H9 (cell line): ENCODE measurements around the gene HS2ST1. TPM values are rescaled to one million over a fixed set of nuclear protein-coding genes. Genes with fewer than 3 reads are reported as not detected.

Experiments
- DNase-seq: peaks from one replicate; pipeline ENCODE4 v3.0.0-alpha.2; 2017
- H2AFZ ChIP-seq: one replicate; pipeline ENCODE4 v1.6.1; 2013; ENCODE audit warnings: mild to moderate bottlenecking, low read length, control low read depth, moderate library complexity
- H2AK5ac ChIP-seq: 2 replicates; pipeline ENCODE4 v1.6.1; 2013; ENCODE audit warnings: low read length, control low read depth, mixed read lengths; ENCODE audit not compliant: insufficient read length
- H2BK120ac ChIP-seq: one replicate; pipeline ENCODE4 v1.6.1; 2013; ENCODE audit warnings: low read depth, mild to moderate bottlenecking, low read length, control low read depth, inconsistent platforms; ENCODE audit not compliant: poor library complexity, severe bottlenecking
- H2BK12ac ChIP-seq: 2 replicates; pipeline ENCODE4 v1.6.1; 2013; ENCODE audit warnings: low read length, control low read depth, mixed read lengths, low read depth; ENCODE audit not compliant: insufficient read length
- H2BK15ac ChIP-seq: 2 replicates; pipeline ENCODE4 v1.6.1; 2013; ENCODE audit warnings: low read depth, low read length, control low read depth
- H2BK20ac ChIP-seq: one replicate; pipeline ENCODE4 v1.6.1; 2013; ENCODE audit warnings: low read depth, mild to moderate bottlenecking, low read length, control low read depth, inconsistent platforms; ENCODE audit not compliant: poor library complexity, severe bottlenecking
- H2BK5ac ChIP-seq: 2 replicates; pipeline ENCODE4 v1.6.1; 2013; ENCODE audit warnings: low read length, control low read depth, mixed read lengths; ENCODE audit not compliant: insufficient read length
- H3K14ac ChIP-seq: 2 replicates; pipeline ENCODE4 v1.6.1; 2013; ENCODE audit warnings: low read length, control low read depth; ENCODE audit not compliant: insufficient read depth
- H3K18ac ChIP-seq: 2 replicates; pipeline ENCODE4 v1.6.1; 2013; ENCODE audit warnings: low read depth, mild to moderate bottlenecking, mixed read lengths, low read length, control low read depth; ENCODE audit not compliant: insufficient read length
- H3K23ac ChIP-seq: 2 replicates; pipeline ENCODE4 v1.6.1; 2013; ENCODE audit warnings: low read length, control low read depth, mixed read lengths, low read depth; ENCODE audit not compliant: insufficient read length
- H3K23me2 ChIP-seq: 2 replicates; pipeline ENCODE4 v1.6.1; 2013; ENCODE audit warnings: low read depth, mild to moderate bottlenecking, mixed read lengths, low read length, control low read depth; ENCODE audit not compliant: insufficient read length, poor library complexity, severe bottlenecking
- H3K27ac ChIP-seq: 2 replicates; pipeline ENCODE4 v1.5.1; 2013; ENCODE audit warnings: low read length, control low read depth, mixed read lengths, low read depth; ENCODE audit not compliant: insufficient read length
- H3K27me3 ChIP-seq: 2 replicates; pipeline ENCODE4 v1.6.1; 2013; ENCODE audit warnings: low read length, control low read depth, inconsistent platforms; ENCODE audit not compliant: insufficient read depth
- H3K4ac ChIP-seq: 2 replicates; pipeline ENCODE4 v1.6.1; 2013; ENCODE audit warnings: low read depth, mild to moderate bottlenecking, control low read depth, inconsistent platforms, low read length, moderate library complexity
- H3K4me1 ChIP-seq: 2 replicates; pipeline ENCODE4 v1.6.1; 2013; ENCODE audit warnings: low read length, control low read depth, inconsistent platforms; ENCODE audit not compliant: insufficient read depth
- H3K4me2 ChIP-seq: 2 replicates; pipeline ENCODE4 v1.6.1; 2013; ENCODE audit warnings: low read length, control low read depth, mixed read lengths; ENCODE audit not compliant: insufficient read length, insufficient read depth
- H3K56ac ChIP-seq: 2 replicates; pipeline ENCODE4 v1.6.1; 2013; ENCODE audit warnings: low read depth, mild to moderate bottlenecking, mixed read lengths, low read length, control low read depth; ENCODE audit not compliant: insufficient read length
- H3K79me1 ChIP-seq: 2 replicates; pipeline ENCODE4 v1.6.1; 2013; ENCODE audit warnings: low read depth, mild to moderate bottlenecking, moderate library complexity, low read length, control low read depth, inconsistent platforms; ENCODE audit not compliant: insufficient read depth, poor library complexity, severe bottlenecking
- H3K79me2 ChIP-seq: 2 replicates; pipeline ENCODE4 v1.6.1; 2013; ENCODE audit warnings: low read length, control low read depth, inconsistent platforms; ENCODE audit not compliant: insufficient read depth
- H3K9ac ChIP-seq: 2 replicates; pipeline ENCODE4 v1.6.1; 2013; ENCODE audit warnings: low read length, control low read depth, mixed read lengths; ENCODE audit not compliant: insufficient read length; ENCODE audit errors: extremely low read depth
- H3K9me3 ChIP-seq: one replicate; pipeline ENCODE4 v1.6.1; 2013; ENCODE audit warnings: low read depth, low read length, inconsistent platforms; ENCODE audit not compliant: control insufficient read depth
- H3T11ph ChIP-seq: one replicate; pipeline ENCODE4 v1.6.1; 2013; ENCODE audit warnings: mild to moderate bottlenecking, low read length, control low read depth, inconsistent platforms
- H4K20me1 ChIP-seq: one replicate; pipeline ENCODE4 v1.6.1; 2013; ENCODE audit not compliant: control insufficient read depth, insufficient read length, insufficient read depth
- H4K5ac ChIP-seq: 2 replicates; pipeline ENCODE4 v1.6.1; 2013; ENCODE audit warnings: low read depth, mild to moderate bottlenecking, mixed read lengths, low read length, control low read depth; ENCODE audit not compliant: insufficient read length
- H4K8ac ChIP-seq: replicated peaks from 2 replicates; pipeline ENCODE4 v1.6.1; 2013; ENCODE audit warnings: low read length, control low read depth, mixed read lengths, low read depth; ENCODE audit not compliant: insufficient read length
- H4K91ac ChIP-seq: 2 replicates; pipeline ENCODE4 v1.6.1; 2013; ENCODE audit warnings: low read depth, mild to moderate bottlenecking, moderate library complexity, mixed read lengths, low read length, control low read depth; ENCODE audit not compliant: insufficient read length
- H3K27ac Mint-ChIP-seq, 3 experiments: 2 replicates in 2 of 3; 3 replicates in 1 of 3; pipeline ENCODE4 v1.8.0; 2020 to 2021; ENCODE audit warnings: mixed read lengths in 3 of 3, mild to moderate bottlenecking in 1 of 3, moderate library complexity in 1 of 3
- H3K27me3 Mint-ChIP-seq: 2 replicates; pipeline ENCODE4 v1.8.0; 2021; ENCODE audit warnings: low read depth, mild to moderate bottlenecking, moderate library complexity, mixed read lengths
- H3K36me3 Mint-ChIP-seq, 3 experiments: 2 replicates in 2 of 3; 3 replicates in 1 of 3; pipeline ENCODE4 v1.8.0; 2020 to 2021; ENCODE audit warnings: low read depth in 3 of 3, mixed read lengths in 3 of 3; ENCODE audit not compliant: insufficient read depth in 1 of 3
- H3K4me1 Mint-ChIP-seq, 2 experiments: 2 replicates each; pipeline ENCODE4 v1.8.0; 2020; ENCODE audit warnings: mixed read lengths in 2 of 2
- H3K4me3 Mint-ChIP-seq, 2 experiments: 2 replicates in 1 of 2; 3 replicates in 1 of 2; pipeline ENCODE4 v1.8.0; 2020 to 2021; ENCODE audit warnings: mild to moderate bottlenecking in 2 of 2, mixed read lengths in 2 of 2, moderate library complexity in 1 of 2
- H3K9me3 Mint-ChIP-seq, 2 experiments: 2 replicates in 1 of 2; 3 replicates in 1 of 2; pipeline ENCODE4 v1.8.0; 2020; ENCODE audit warnings: mild to moderate bottlenecking in 2 of 2, mixed read lengths in 2 of 2, moderate library complexity in 1 of 2
- WGBS: extraction: QIAGEN DNeasy Blood & Tissue Kit; methylation state at CpG from one replicate; pipeline ENCODE4 v1.1.7; 2013; ENCODE audit warnings: missing lambda C conversion rate, low lambda C conversion rate, mixed read lengths; ENCODE audit not compliant: insufficient read length; ENCODE audit errors: extremely low coverage; 5-methylcytosine and 5-hydroxymethylcytosine counted together
- total RNA-seq: library from RNA; stranded (reverse); gene quantifications from 2 replicates; pipeline ENCODE4 v1.2.1, GENCODE V29; 2021
- TF ChIP-seq, protein P1 (sequence below): fragments of 200-600 bp; sonication (generic); conservative IDR thresholded peaks from 3 replicates; pipeline ENCODE4 v1.8.0; 2021; ENCODE audit warnings: antibody characterized with exemption, mild to moderate bottlenecking

Gene HS2ST1
- total RNA-seq, 1 experiment from 2014 or later, result 20.1 TPM

GRCh38 chr1:86933051-86933450 is 18.6 kb downstream of the HS2ST1 start:
- H3K23ac ChIP-seq, result no peak overlapping the region
- H3K79me1 ChIP-seq, result no peaks in the 10 kb centered on the region
- H3K36me3 Mint-ChIP-seq, result no peaks in the 10 kb centered on the region
- H2BK12ac ChIP-seq, result no peak overlapping the region
- H3K56ac ChIP-seq, result no peak overlapping the region
- H3K9me3 Mint-ChIP-seq, result no peaks in the 10 kb centered on the region
- no peak overlapping the region for H3T11ph ChIP-seq
- H4K20me1 ChIP-seq, result no peaks in the 10 kb centered on the region
- no peak overlapping the region for H4K91ac ChIP-seq
- H3K4ac ChIP-seq, result no peak overlapping the region
- H2BK15ac ChIP-seq, result no peak overlapping the region
- H2AFZ ChIP-seq, result no peak overlapping the region
- no peak overlapping the region for H3K18ac ChIP-seq
- no peak overlapping the region for H2BK120ac ChIP-seq
- peaks cover 31 to 36% of the 10 kb centered on the region in 2 experiments for H3K4me1 Mint-ChIP-seq
- H3K27me3 ChIP-seq, result no peaks in the 10 kb centered on the region
- no peaks in the 10 kb centered on the region for H3K27me3 Mint-ChIP-seq
- H4K8ac ChIP-seq, result no peak overlapping the region
- H3K27ac ChIP-seq, result no peak overlapping the region
- no peak overlapping the region for H2AK5ac ChIP-seq
- peak overlapping the region; percentile 84 for H2BK20ac ChIP-seq
- H3K23me2 ChIP-seq, result no peaks in the 10 kb centered on the region
- peak overlapping the region; percentile 96 to 98 (median 97); a peak in 5 of 7 replicates for H3K27ac Mint-ChIP-seq
- H3K4me2 ChIP-seq, result no peak overlapping the region
- no peaks in the 10 kb centered on the region for H3K9me3 ChIP-seq
- no peak overlapping the region for H4K5ac ChIP-seq
- TF ChIP-seq, protein P1, sequence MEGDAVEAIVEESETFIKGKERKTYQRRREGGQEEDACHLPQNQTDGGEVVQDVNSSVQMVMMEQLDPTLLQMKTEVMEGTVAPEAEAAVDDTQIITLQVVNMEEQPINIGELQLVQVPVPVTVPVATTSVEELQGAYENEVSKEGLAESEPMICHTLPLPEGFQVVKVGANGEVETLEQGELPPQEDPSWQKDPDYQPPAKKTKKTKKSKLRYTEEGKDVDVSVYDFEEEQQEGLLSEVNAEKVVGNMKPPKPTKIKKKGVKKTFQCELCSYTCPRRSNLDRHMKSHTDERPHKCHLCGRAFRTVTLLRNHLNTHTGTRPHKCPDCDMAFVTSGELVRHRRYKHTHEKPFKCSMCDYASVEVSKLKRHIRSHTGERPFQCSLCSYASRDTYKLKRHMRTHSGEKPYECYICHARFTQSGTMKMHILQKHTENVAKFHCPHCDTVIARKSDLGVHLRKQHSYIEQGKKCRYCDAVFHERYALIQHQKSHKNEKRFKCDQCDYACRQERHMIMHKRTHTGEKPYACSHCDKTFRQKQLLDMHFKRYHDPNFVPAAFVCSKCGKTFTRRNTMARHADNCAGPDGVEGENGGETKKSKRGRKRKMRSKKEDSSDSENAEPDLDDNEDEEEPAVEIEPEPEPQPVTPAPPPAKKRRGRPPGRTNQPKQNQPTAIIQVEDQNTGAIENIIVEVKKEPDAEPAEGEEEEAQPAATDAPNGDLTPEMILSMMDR, result no peak
- peaks cover 2% of the 10 kb centered on the region; the same call in 1 of the 2 replicates for H3K4me1 ChIP-seq
- WGBS, result no CpG with 5 or more reads among the region's 3 CpGs
- DNase-seq, result no peak
- H3K9ac ChIP-seq, result no peak overlapping the region
- H2BK5ac ChIP-seq, result no peak overlapping the region
- no peak overlapping the region for H3K4me3 Mint-ChIP-seq
- no peak overlapping the region for H3K14ac ChIP-seq
- H3K79me2 ChIP-seq, result peaks cover 9% of the 10 kb centered on the region; the same call in 1 of the 2 replicates
